Suprapubic skin (tissue), 4 donors: ENCODE results near the gene USP7.

Experiments
- CTCF ChIP-seq, 2 donors: fragments of 200-600 bp in 1 of 2; fragments of 450-650 bp in 1 of 2; sonication (generic) in 1 of 2; IDR thresholded peaks; one replicate each; pipeline ENCODE4 v1.5.1; 2016 to 2019; ENCODE audit warnings: antibody characterized with exemption in 2 of 2, mild to moderate bottlenecking in 1 of 2, moderate library complexity in 1 of 2
- POLR2A ChIP-seq, 2 donors: fragments of 450-650 bp; IDR thresholded peaks; one replicate each; pipeline ENCODE4 v1.6.1; 2017; ENCODE audit warnings: antibody characterized with exemption in 2 of 2, mild to moderate bottlenecking in 2 of 2, moderate library complexity in 2 of 2
- POLR2AphosphoS5 ChIP-seq, 3 donors: sonication (generic); formaldehyde crosslinking; IDR thresholded peaks; one replicate each; pipeline ENCODE4 v1.6.1; 2017; ENCODE audit warnings: antibody characterized with exemption in 3 of 3

GRCh38 chr16:9012848-9013507 is 49.3 kb upstream of the USP7 start:
- TF ChIP-seq POLR2AphosphoS5 (IDR thresholded peaks at IDR 0.05) = no peak
- no peak for TF ChIP-seq CTCF (IDR thresholded peaks at IDR 0.05)
- no peak for TF ChIP-seq POLR2A (IDR thresholded peaks at IDR 0.05)
